Measurements from ENCODE around the gene ADCK1.

DNA sequence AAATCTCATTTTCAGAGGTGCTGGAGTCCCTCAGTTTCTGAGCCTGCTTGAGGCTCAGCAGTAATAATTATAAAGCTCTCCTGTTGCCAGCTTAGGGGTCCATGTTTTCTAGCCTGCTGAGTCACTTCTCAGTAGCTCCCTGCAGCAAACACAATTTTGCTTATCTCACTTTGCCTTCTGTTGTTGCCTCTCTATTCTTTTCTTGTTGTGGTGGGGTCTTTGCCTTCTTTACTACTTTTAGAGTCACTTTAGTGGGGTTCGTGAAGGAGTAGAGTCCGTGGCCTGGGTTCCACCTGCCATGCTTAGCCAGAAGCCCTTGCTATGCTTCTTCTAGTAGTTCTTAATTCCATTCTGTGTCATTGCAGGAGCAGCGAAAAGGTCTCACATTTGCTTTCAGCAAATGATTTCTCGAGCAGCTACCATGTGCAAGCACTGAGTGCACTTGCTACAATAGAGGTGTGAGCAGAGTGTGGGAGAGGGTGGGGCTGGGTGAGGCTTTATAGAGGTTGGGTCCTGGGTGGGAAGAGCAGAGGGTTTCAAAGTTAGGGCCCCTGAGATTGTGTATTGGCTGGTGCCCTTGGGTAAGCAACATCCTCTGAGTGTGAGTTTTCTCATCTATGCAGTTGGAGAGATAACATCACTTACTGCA lies 114.3 kb downstream of the ADCK1 start:
- TF ChIP-seq, protein P1, sequence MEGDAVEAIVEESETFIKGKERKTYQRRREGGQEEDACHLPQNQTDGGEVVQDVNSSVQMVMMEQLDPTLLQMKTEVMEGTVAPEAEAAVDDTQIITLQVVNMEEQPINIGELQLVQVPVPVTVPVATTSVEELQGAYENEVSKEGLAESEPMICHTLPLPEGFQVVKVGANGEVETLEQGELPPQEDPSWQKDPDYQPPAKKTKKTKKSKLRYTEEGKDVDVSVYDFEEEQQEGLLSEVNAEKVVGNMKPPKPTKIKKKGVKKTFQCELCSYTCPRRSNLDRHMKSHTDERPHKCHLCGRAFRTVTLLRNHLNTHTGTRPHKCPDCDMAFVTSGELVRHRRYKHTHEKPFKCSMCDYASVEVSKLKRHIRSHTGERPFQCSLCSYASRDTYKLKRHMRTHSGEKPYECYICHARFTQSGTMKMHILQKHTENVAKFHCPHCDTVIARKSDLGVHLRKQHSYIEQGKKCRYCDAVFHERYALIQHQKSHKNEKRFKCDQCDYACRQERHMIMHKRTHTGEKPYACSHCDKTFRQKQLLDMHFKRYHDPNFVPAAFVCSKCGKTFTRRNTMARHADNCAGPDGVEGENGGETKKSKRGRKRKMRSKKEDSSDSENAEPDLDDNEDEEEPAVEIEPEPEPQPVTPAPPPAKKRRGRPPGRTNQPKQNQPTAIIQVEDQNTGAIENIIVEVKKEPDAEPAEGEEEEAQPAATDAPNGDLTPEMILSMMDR (IDR thresholded peaks at IDR 0.05 in 2 of 3, conservative IDR thresholded peaks at IDR 0.05 in 1 of 3; ENCODE audit: insufficient read depth in 2 of 3, low read depth in 1 of 3, low read length in 3 of 3): no peak
- TF ChIP-seq, protein P2, sequence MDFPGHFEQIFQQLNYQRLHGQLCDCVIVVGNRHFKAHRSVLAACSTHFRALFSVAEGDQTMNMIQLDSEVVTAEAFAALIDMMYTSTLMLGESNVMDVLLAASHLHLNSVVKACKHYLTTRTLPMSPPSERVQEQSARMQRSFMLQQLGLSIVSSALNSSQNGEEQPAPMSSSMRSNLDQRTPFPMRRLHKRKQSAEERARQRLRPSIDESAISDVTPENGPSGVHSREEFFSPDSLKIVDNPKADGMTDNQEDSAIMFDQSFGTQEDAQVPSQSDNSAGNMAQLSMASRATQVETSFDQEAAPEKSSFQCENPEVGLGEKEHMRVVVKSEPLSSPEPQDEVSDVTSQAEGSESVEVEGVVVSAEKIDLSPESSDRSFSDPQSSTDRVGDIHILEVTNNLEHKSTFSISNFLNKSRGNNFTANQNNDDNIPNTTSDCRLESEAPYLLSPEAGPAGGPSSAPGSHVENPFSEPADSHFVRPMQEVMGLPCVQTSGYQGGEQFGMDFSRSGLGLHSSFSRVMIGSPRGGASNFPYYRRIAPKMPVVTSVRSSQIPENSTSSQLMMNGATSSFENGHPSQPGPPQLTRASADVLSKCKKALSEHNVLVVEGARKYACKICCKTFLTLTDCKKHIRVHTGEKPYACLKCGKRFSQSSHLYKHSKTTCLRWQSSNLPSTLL (IDR thresholded peaks at IDR 0.05): no peak
- no peak for TF ChIP-seq BRD4 (IDR thresholded peaks at IDR 0.05)
- no peak for TF ChIP-seq ZFP36 (IDR thresholded peaks at IDR 0.05; ENCODE audit: low read depth, low read length, partially characterized antibody)
- TF ChIP-seq CHD1 (IDR thresholded peaks at IDR 0.05; ENCODE audit: low read length): no peak
- no peak for TF ChIP-seq HDAC6 (IDR thresholded peaks at IDR 0.05; ENCODE audit: low read depth, low read length)
- TF ChIP-seq MYNN (IDR thresholded peaks at IDR 0.05): no peak
- no peak for TF ChIP-seq MYNN (CRISPR knock-in tag; IDR thresholded peaks at IDR 0.05)
- no peak for TF ChIP-seq EGR1 (conservative IDR thresholded peaks at IDR 0.05)
- no peak for TF ChIP-seq ZNF217 (CRISPR knock-in tag; IDR thresholded peaks at IDR 0.05)
- no peak for TF ChIP-seq RBM15 (IDR thresholded peaks at IDR 0.05; ENCODE audit: insufficient read depth, low read length)
- no peak for TF ChIP-seq RAD21 (CRISPR knock-in tag; conservative IDR thresholded peaks at IDR 0.05 in 1 of 2, IDR thresholded peaks at IDR 0.05 in 1 of 2)

All from K562 (cell line).